Peyer's patch (tissue), 4 donors: ENCODE measurements around the gene BCR.

Experiments used
- CTCF ChIP-seq, 6 experiments: fragments of 450-650 bp in 4 of 6; fragments of 200-600 bp in 2 of 6; sonication (generic) in 1 of 6; IDR thresholded peaks; one replicate each; pipeline ENCODE4 v1.5.1; 2017 to 2019; ENCODE audit warnings: antibody characterized with exemption in 6 of 6, mild to moderate bottlenecking in 3 of 6, moderate library complexity in 1 of 6
- POLR2A ChIP-seq, 2 donors: fragments of 450-650 bp; IDR thresholded peaks; one replicate each; pipeline ENCODE4 v1.5.1; 2017; ENCODE audit warnings: antibody characterized with exemption in 2 of 2, mild to moderate bottlenecking in 2 of 2, moderate library complexity in 2 of 2

GRCh38 chr22:23313791-23314567 lies 133.7 kb downstream of the BCR start:
- TF ChIP-seq CTCF (IDR thresholded peaks at IDR 0.05) (no peak), POLR2A (IDR thresholded peaks at IDR 0.05) (no peak)
